ENCODE measurements around the gene PTGFRN. TPM values are rescaled to one million over a fixed set of nuclear protein-coding genes. Genes with fewer than 3 reads are reported as not detected.

The PTGFRN gene
- total RNA-seq, 1 donor from 2014 or later = 53.2 TPM

DNA sequence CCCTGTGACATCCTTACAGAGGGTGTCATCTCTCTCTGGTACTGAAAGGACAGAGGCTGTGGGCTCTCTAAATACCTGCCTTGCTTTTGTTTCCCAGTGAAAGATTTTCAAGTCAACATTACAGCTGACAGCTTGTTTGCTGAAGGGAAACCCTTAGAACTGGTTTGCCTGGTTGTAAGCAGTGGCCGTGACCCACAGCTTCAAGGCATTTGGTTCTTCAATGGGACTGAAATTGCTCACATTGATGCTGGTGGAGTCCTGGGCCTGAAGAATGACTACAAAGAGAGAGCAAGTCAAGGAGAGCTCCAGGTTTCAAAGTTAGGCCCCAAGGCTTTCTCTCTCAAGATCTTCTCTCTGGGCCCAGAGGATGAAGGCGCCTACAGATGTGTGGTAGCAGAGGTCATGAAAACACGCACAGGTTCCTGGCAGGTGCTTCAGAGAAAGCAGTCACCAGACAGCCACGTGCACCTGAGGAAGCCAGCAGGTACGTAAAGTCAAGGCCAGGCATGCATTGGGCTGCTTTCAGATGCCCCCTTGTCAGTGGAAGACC lies 103.7 kb downstream of the PTGFRN start:
- H3K79me2 ChIP-seq (ENCODE audit: low read depth) = no peaks in the 10 kb centered on the region
- H3K36me3 ChIP-seq = no peaks in the 10 kb centered on the region
- no peaks in the 10 kb centered on the region for H3K9me3 ChIP-seq (ENCODE audit: low read depth)
- H3K4me2 ChIP-seq = no peak overlapping the region
- no peaks in the 10 kb centered on the region for H3K9me3 Mint-ChIP-seq
- no peak overlapping the region for H3K4me3 ChIP-seq
- DNase-seq (ENCODE audit: low spot score) = no peak
- no peaks in the 10 kb centered on the region for H3K27me3 Mint-ChIP-seq (ENCODE audit: insufficient read depth, low read depth)
- TF ChIP-seq EZH2 (IDR thresholded peaks at IDR 0.05) (no peak), EZH2phosphoT487 (IDR thresholded peaks at IDR 0.05) (no peak)
- TF ChIP-seq, protein P1, sequence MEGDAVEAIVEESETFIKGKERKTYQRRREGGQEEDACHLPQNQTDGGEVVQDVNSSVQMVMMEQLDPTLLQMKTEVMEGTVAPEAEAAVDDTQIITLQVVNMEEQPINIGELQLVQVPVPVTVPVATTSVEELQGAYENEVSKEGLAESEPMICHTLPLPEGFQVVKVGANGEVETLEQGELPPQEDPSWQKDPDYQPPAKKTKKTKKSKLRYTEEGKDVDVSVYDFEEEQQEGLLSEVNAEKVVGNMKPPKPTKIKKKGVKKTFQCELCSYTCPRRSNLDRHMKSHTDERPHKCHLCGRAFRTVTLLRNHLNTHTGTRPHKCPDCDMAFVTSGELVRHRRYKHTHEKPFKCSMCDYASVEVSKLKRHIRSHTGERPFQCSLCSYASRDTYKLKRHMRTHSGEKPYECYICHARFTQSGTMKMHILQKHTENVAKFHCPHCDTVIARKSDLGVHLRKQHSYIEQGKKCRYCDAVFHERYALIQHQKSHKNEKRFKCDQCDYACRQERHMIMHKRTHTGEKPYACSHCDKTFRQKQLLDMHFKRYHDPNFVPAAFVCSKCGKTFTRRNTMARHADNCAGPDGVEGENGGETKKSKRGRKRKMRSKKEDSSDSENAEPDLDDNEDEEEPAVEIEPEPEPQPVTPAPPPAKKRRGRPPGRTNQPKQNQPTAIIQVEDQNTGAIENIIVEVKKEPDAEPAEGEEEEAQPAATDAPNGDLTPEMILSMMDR (IDR thresholded peaks at IDR 0.05) = no peak
- peaks cover 17% of the 10 kb centered on the region for H3K4me1 Mint-ChIP-seq
- H3K27ac Mint-ChIP-seq = no peak overlapping the region
- H3K27me3 ChIP-seq = no peaks in the 10 kb centered on the region
- peaks cover 5% of the 10 kb centered on the region for H3K4me1 ChIP-seq
- no peaks in the 10 kb centered on the region for H3K36me3 Mint-ChIP-seq
- no peaks in the 10 kb centered on the region for H4K20me1 ChIP-seq (ENCODE audit: low read depth)
- H3F3A ChIP-seq (ENCODE audit: low read depth) = no peaks in the 10 kb centered on the region
- H3K4me3 Mint-ChIP-seq = no peak overlapping the region
- no peak overlapping the region for H3K9ac ChIP-seq
- no peak overlapping the region for H2AFZ ChIP-seq (replicated peaks)
- H3K27ac ChIP-seq = no peak overlapping the region

DNA sequence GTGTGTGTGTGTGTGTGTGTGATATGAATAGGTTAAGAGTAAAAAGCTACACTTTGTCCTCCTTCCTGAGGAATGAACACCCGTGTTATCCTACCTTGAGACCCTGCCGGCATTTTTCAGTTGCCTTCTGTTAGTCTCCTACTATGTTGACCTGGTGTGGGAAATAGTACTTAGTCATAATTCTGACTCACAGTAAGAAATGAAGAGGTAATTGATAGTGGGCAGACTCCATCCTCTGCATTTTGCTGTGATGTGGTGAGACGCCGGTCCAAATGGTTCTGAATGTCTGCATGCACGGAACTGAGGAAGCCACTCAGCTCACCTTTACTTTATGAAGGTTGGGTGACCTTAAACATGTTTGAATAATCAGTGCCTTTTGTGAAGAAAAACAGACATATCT lies 104.5 kb downstream of the PTGFRN start:
- no peak overlapping the region for H3K4me2 ChIP-seq

DNA sequence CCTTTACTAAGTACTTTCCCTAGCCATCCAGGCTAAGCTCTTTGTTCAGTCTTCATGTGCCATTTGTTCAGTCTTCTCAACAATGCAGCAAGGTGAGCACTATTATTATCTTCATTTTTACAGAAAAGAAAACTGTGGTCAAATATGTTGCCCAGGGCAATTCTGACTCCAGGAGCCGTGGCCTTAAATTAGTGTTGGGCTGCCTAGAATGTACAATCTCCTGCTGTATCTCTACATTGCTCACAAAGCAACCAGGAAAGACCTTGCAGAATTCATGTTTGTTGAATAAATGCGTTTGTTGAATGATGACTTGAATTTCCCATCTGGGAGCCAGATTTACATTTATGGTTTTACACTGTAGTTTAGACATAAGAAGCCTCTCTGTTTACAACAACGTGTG lies 106.0 kb downstream of the PTGFRN start:
- DNase-seq (ENCODE audit: low spot score) = no peak
- Histone ChIP-seq H2AFZ (replicated peaks) (no peak overlapping the region), H3F3A (ENCODE audit: low read depth) (no peaks in the 10 kb centered on the region), H3K79me2 (ENCODE audit: low read depth) (no peaks in the 10 kb centered on the region), H3K4me2 (no peak overlapping the region), H3K27me3 (no peaks in the 10 kb centered on the region), H4K20me1 (ENCODE audit: low read depth) (no peaks in the 10 kb centered on the region), H3K4me1 (peaks cover 3% of the 10 kb centered on the region), H3K36me3 (no peaks in the 10 kb centered on the region), H3K27ac (no peak overlapping the region), H3K9me3 (ENCODE audit: low read depth) (no peaks in the 10 kb centered on the region), H3K9ac (no peak overlapping the region), H3K4me3 (no peak overlapping the region)
- TF ChIP-seq EZH2 (IDR thresholded peaks at IDR 0.05) = no peak
- TF ChIP-seq EZH2phosphoT487 (IDR thresholded peaks at IDR 0.05) = no peak
- TF ChIP-seq, protein P1 (IDR thresholded peaks at IDR 0.05) = no peak
- H3K4me1 Mint-ChIP-seq = peaks cover 19% of the 10 kb centered on the region
- no peak overlapping the region for H3K27ac Mint-ChIP-seq
- no peaks in the 10 kb centered on the region for H3K36me3 Mint-ChIP-seq
- no peaks in the 10 kb centered on the region for H3K9me3 Mint-ChIP-seq
- peaks cover 5% of the 10 kb centered on the region for H3K27me3 Mint-ChIP-seq (ENCODE audit: insufficient read depth, low read depth)
- no peak overlapping the region for H3K4me3 Mint-ChIP-seq

More for the DNA sequence above, 104.5 kb downstream of the PTGFRN start:
- peaks cover under 1% of the 10 kb centered on the region for H3K27me3 Mint-ChIP-seq (ENCODE audit: insufficient read depth, low read depth)
- no peak overlapping the region for H3K27ac ChIP-seq
- no peak overlapping the region for H3K4me3 ChIP-seq
- no peak overlapping the region for H3K4me3 Mint-ChIP-seq
- no peaks in the 10 kb centered on the region for H3K27me3 ChIP-seq
- H2AFZ ChIP-seq (replicated peaks) = no peak overlapping the region
- peaks cover 19% of the 10 kb centered on the region for H3K4me1 Mint-ChIP-seq
- no peaks in the 10 kb centered on the region for H3K36me3 Mint-ChIP-seq
- DNase-seq (ENCODE audit: low spot score) = no peak
- H3K27ac Mint-ChIP-seq = no peak overlapping the region
- H3K4me1 ChIP-seq = peaks cover 5% of the 10 kb centered on the region
- H3F3A ChIP-seq (ENCODE audit: low read depth) = no peaks in the 10 kb centered on the region
- H3K36me3 ChIP-seq = no peaks in the 10 kb centered on the region
- H3K9me3 Mint-ChIP-seq = no peaks in the 10 kb centered on the region
- no peak overlapping the region for H3K9ac ChIP-seq
- no peaks in the 10 kb centered on the region for H3K9me3 ChIP-seq (ENCODE audit: low read depth)
- no peaks in the 10 kb centered on the region for H4K20me1 ChIP-seq (ENCODE audit: low read depth)
- H3K79me2 ChIP-seq (ENCODE audit: low read depth) = no peaks in the 10 kb centered on the region
- TF ChIP-seq EZH2 (IDR thresholded peaks at IDR 0.05) = no peak
- no peak for TF ChIP-seq EZH2phosphoT487 (IDR thresholded peaks at IDR 0.05)
- TF ChIP-seq, protein P1 (IDR thresholded peaks at IDR 0.05) = no peak
